Neural cell (in vitro differentiated cells): ENCODE measurements around the gene SCAANT1. TPM values are rescaled to one million over a fixed set of nuclear protein-coding genes. Genes with fewer than 3 reads are reported as not detected.

ENCODE experiments used
- H2AFZ ChIP-seq: fragments of 200-600, 300-800 bp; sonication (generic), shearing (Covaris generic); 2 replicates; pipeline ENCODE4 v1.6.0; 2014; ENCODE audit warnings: low read depth, mild to moderate bottlenecking, antibody characterized with exemption, low read length, moderate library complexity
- H3F3A ChIP-seq: fragments of 200-600 bp; shearing (Covaris generic); 2 replicates; pipeline ENCODE4 v1.6.1; 2016; ENCODE audit warnings: mild to moderate bottlenecking, moderate library complexity, mixed read lengths, antibody characterized with exemption, low read length; ENCODE audit not compliant: insufficient read depth, poor library complexity, severe bottlenecking
- H3K27ac ChIP-seq: fragments of 200-600, 300-800 bp; sonication (generic), shearing (Covaris generic); 2 replicates; pipeline ENCODE4 v1.5.1; 2014; ENCODE audit warnings: mild to moderate bottlenecking, low read length, moderate library complexity
- H3K27me3 ChIP-seq: fragments of 300-800, 200-600 bp; sonication (generic), shearing (Covaris generic); 2 replicates; pipeline ENCODE4 v1.6.0; 2014; ENCODE audit warnings: mild to moderate bottlenecking, low read depth, low read length, moderate library complexity; ENCODE audit not compliant: insufficient read depth
- H3K36me3 ChIP-seq: fragments of 300-800, 200-600 bp; sonication (generic), shearing (Covaris generic); 2 replicates; pipeline ENCODE4 v1.5.1; 2014; ENCODE audit warnings: mild to moderate bottlenecking, antibody characterized with exemption, low read length, moderate library complexity; ENCODE audit not compliant: insufficient read depth
- H3K4me2 ChIP-seq: fragments of 300-800, 200-600 bp; sonication (generic), shearing (Covaris generic); 2 replicates; pipeline ENCODE4 v1.6.0; 2014; ENCODE audit warnings: mild to moderate bottlenecking, low read length
- H3K4me3 ChIP-seq: fragments of 300-800, 200-600 bp; sonication (generic), shearing (Covaris generic); 2 replicates; pipeline ENCODE4 v1.5.1; 2014; ENCODE audit warnings: mild to moderate bottlenecking, low read length, moderate library complexity
- H3K79me2 ChIP-seq: fragments of 200-600 bp; shearing (Covaris generic); replicated peaks from 2 replicates; pipeline ENCODE4 v1.6.0; 2014; ENCODE audit warnings: mild to moderate bottlenecking, low read length, moderate library complexity; ENCODE audit not compliant: insufficient read depth
- H3K9ac ChIP-seq: fragments of 300-800, 200-600 bp; sonication (generic), shearing (Covaris generic); 2 replicates; pipeline ENCODE4 v1.6.1; 2016; ENCODE audit warnings: mild to moderate bottlenecking, low read length, mixed read lengths
- H3K9me2 ChIP-seq: fragments of 200-600 bp; shearing (Covaris generic); 2 replicates; pipeline ENCODE4 v1.6.1; 2016; ENCODE audit warnings: mild to moderate bottlenecking, low read length, mixed read lengths; ENCODE audit not compliant: insufficient read depth
- H3K9me3 ChIP-seq: fragments of 200-600, 300-800 bp; sonication (generic), shearing (Covaris generic); 2 replicates; pipeline ENCODE4 v1.6.1; 2016; ENCODE audit warnings: mild to moderate bottlenecking, mixed run types, low read length, moderate library complexity, mixed read lengths
- H4K20me1 ChIP-seq: fragments of 200-600 bp; shearing (Covaris generic); 2 replicates; pipeline ENCODE4 v1.6.1; 2016; ENCODE audit warnings: mild to moderate bottlenecking, mixed run types; ENCODE audit not compliant: insufficient read depth
- EP300 ChIP-seq: fragments of 450-650 bp; conservative IDR thresholded peaks from 2 replicates; pipeline ENCODE4 v1.6.1; 2014; ENCODE audit warnings: antibody characterized with exemption, mild to moderate bottlenecking, moderate library complexity; ENCODE audit not compliant: poor library complexity, severe bottlenecking
- EZH2 ChIP-seq: fragments of 200-600, 300-800 bp; shearing (Covaris generic), sonication (generic); IDR thresholded peaks from 2 replicates; pipeline ENCODE4 v1.6.1; 2014; ENCODE audit warnings: antibody characterized with exemption, low read length, borderline replicate concordance, mild to moderate bottlenecking; ENCODE audit not compliant: insufficient read depth, poor library complexity, severe bottlenecking
- MXI1 ChIP-seq: fragments of 450-650 bp; conservative IDR thresholded peaks from 2 replicates; pipeline ENCODE4 v1.6.1; 2014; ENCODE audit warnings: antibody characterized with exemption, mild to moderate bottlenecking; ENCODE audit not compliant: poor library complexity, severe bottlenecking
- POLR2AphosphoS5 ChIP-seq: IDR thresholded peaks from 2 replicates; pipeline ENCODE4 v1.6.1; 2012
- RAD21 ChIP-seq: fragments of 450-650 bp; conservative IDR thresholded peaks from 2 replicates; pipeline ENCODE4 v1.6.1; 2014; ENCODE audit warnings: antibody characterized with exemption, mild to moderate bottlenecking, moderate library complexity
- SMC3 ChIP-seq: fragments of 450-650 bp; conservative IDR thresholded peaks from 2 replicates; pipeline ENCODE4 v1.6.1; 2014; ENCODE audit warnings: antibody characterized with exemption, mild to moderate bottlenecking, moderate library complexity; ENCODE audit not compliant: poor library complexity
- TAF1 ChIP-seq: IDR thresholded peaks from 2 replicates; pipeline ENCODE4 v1.6.1; 2012; ENCODE audit warnings: low read depth
- polyA plus RNA-seq: library from polyadenylated mRNA; depleted of rRNA; stranded (reverse); fragments of >200 nt; gene quantifications from 2 replicates; pipeline ENCODE4 v1.2.3, GENCODE V29; 2014
- TF ChIP-seq, protein P1 (sequence below): IDR thresholded peaks from 2 replicates; pipeline ENCODE4 v1.6.1; 2012; ENCODE audit warnings: borderline replicate concordance
- TF ChIP-seq, protein P2 (sequence below): fragments of 450-650 bp; IDR thresholded peaks from 2 replicates; pipeline ENCODE4 v1.5.1; 2014; ENCODE audit warnings: antibody characterized with exemption, mild to moderate bottlenecking, moderate library complexity; ENCODE audit not compliant: poor library complexity, severe bottlenecking

SCAANT1 gene
- polyA plus RNA-seq, 1 donor from 2014 or later = not detected

DNA sequence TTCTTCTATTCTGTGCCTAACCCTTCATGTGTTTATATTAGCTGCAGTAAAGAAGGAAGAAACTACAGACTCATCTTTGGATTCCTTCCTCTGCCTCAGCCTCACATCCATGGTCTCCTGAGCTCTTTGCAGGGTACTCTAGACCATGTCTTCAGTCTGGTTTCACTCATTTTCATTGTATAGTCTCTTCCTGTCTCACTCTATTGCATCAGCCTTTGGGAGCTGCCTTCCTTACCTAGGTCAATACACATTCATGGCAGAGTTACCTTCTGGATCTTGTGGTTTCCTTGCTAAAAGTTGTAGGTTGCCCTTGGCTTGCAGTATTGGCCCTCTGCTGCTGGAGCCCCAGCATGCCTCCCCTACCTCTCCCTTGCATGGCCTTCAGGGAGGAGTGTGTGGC, 31.5 kb upstream of the SCAANT1 start:
- Histone ChIP-seq H3K36me3 (no peaks in the 10 kb centered on the region), H3F3A (no peaks in the 10 kb centered on the region), H3K9me2 (no peaks in the 10 kb centered on the region), H3K27ac (no peak overlapping the region), H3K9ac (no peak overlapping the region), H4K20me1 (no peaks in the 10 kb centered on the region), H3K4me2 (no peak overlapping the region), H3K27me3 (no peaks in the 10 kb centered on the region), H2AFZ (no peak overlapping the region), H3K9me3 (no peaks in the 10 kb centered on the region), H3K79me2 (no peaks in the 10 kb centered on the region), H3K4me3 (no peak overlapping the region)
- TF ChIP-seq EP300 = no peak
- TF ChIP-seq MXI1 = no peak
- TF ChIP-seq, protein P1, sequence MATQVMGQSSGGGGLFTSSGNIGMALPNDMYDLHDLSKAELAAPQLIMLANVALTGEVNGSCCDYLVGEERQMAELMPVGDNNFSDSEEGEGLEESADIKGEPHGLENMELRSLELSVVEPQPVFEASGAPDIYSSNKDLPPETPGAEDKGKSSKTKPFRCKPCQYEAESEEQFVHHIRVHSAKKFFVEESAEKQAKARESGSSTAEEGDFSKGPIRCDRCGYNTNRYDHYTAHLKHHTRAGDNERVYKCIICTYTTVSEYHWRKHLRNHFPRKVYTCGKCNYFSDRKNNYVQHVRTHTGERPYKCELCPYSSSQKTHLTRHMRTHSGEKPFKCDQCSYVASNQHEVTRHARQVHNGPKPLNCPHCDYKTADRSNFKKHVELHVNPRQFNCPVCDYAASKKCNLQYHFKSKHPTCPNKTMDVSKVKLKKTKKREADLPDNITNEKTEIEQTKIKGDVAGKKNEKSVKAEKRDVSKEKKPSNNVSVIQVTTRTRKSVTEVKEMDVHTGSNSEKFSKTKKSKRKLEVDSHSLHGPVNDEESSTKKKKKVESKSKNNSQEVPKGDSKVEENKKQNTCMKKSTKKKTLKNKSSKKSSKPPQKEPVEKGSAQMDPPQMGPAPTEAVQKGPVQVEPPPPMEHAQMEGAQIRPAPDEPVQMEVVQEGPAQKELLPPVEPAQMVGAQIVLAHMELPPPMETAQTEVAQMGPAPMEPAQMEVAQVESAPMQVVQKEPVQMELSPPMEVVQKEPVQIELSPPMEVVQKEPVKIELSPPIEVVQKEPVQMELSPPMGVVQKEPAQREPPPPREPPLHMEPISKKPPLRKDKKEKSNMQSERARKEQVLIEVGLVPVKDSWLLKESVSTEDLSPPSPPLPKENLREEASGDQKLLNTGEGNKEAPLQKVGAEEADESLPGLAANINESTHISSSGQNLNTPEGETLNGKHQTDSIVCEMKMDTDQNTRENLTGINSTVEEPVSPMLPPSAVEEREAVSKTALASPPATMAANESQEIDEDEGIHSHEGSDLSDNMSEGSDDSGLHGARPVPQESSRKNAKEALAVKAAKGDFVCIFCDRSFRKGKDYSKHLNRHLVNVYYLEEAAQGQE = no peak
- no peak for TF ChIP-seq SMC3
- no peak for TF ChIP-seq EZH2
- no peak for TF ChIP-seq RAD21

DNA sequence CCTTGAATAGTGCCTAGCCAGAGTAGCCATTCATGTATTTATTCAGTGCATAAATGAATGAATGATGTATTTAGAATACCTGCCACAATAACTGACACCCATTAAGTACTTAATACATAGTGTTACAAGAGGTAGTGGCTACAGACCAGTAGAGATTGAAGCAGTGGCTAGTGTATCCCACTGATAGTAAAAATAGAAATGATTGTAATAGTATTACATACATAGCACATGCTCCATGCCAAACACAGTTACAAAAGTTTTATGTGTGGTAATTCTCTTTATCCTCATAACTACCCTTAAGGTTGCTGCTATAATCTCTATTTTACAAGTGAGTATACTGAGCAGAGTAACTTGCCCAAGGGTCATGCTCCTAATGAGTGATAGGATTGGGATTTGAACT, 30.3 kb upstream of the SCAANT1 start:
- Histone ChIP-seq H3K27me3 (no peaks in the 10 kb centered on the region), H3K79me2 (no peaks in the 10 kb centered on the region), H3K4me2 (no peak overlapping the region), H2AFZ (no peak overlapping the region), H3F3A (no peaks in the 10 kb centered on the region), H3K27ac (no peak overlapping the region), H3K36me3 (no peaks in the 10 kb centered on the region), H3K4me3 (no peak overlapping the region), H4K20me1 (no peaks in the 10 kb centered on the region), H3K9me3 (no peaks in the 10 kb centered on the region), H3K9me2 (no peaks in the 10 kb centered on the region), H3K9ac (no peak overlapping the region)
- TF ChIP-seq POLR2AphosphoS5 (no peak), EP300 (no peak), EZH2 (no peak), TAF1 (no peak), SMC3 (no peak), MXI1 (no peak), RAD21 (no peak)
- TF ChIP-seq, protein P1 = no peak
- TF ChIP-seq, protein P2, sequence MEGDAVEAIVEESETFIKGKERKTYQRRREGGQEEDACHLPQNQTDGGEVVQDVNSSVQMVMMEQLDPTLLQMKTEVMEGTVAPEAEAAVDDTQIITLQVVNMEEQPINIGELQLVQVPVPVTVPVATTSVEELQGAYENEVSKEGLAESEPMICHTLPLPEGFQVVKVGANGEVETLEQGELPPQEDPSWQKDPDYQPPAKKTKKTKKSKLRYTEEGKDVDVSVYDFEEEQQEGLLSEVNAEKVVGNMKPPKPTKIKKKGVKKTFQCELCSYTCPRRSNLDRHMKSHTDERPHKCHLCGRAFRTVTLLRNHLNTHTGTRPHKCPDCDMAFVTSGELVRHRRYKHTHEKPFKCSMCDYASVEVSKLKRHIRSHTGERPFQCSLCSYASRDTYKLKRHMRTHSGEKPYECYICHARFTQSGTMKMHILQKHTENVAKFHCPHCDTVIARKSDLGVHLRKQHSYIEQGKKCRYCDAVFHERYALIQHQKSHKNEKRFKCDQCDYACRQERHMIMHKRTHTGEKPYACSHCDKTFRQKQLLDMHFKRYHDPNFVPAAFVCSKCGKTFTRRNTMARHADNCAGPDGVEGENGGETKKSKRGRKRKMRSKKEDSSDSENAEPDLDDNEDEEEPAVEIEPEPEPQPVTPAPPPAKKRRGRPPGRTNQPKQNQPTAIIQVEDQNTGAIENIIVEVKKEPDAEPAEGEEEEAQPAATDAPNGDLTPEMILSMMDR = no peak
